Neural progenitor cell (in vitro differentiated cells): ENCODE measurements around the gene EXD3. TPM values are rescaled to one million over a fixed set of nuclear protein-coding genes. Genes with fewer than 3 reads are reported as not detected.
A peak's percentile ranks its signal among the peaks of the same experiment; 100 is the strongest.

Experiments used
- DNase-seq: peaks from one replicate; pipeline ENCODE4 v3.0.0-alpha.2; 2016; ENCODE audit warnings: low spot score
- H2AFZ ChIP-seq: fragments of 200-600 bp; sonication (generic); replicated peaks from 2 replicates; pipeline ENCODE4 v1.6.1; 2016; ENCODE audit warnings: antibody characterized with exemption
- H3F3A ChIP-seq: fragments of 200-600 bp; sonication (generic); 2 replicates; pipeline ENCODE4 v1.6.1; 2016; ENCODE audit warnings: antibody characterized with exemption, low read depth
- H3K27ac ChIP-seq: fragments of 200-600 bp; sonication (generic); 2 replicates; pipeline ENCODE4 v1.5.1; 2016; ENCODE audit warnings: mild to moderate bottlenecking
- H3K27me3 ChIP-seq: fragments of 200-600 bp; sonication (generic); 2 replicates; pipeline ENCODE4 v1.6.1; 2016; ENCODE audit warnings: mild to moderate bottlenecking, moderate library complexity
- H3K36me3 ChIP-seq: fragments of 200-600 bp; sonication (generic); 2 replicates; pipeline ENCODE4 v1.5.1; 2016
- H3K4me1 ChIP-seq: fragments of 200-600 bp; sonication (generic); 2 replicates; pipeline ENCODE4 v1.6.1; 2016; ENCODE audit warnings: mixed run types
- H3K4me2 ChIP-seq: fragments of 200-600 bp; sonication (generic); 2 replicates; pipeline ENCODE4 v1.6.1; 2016
- H3K4me3 ChIP-seq: fragments of 200-600 bp; sonication (generic); 2 replicates; pipeline ENCODE4 v1.5.1; 2016
- H3K79me2 ChIP-seq: fragments of 200-600 bp; sonication (generic); 2 replicates; pipeline ENCODE4 v1.6.1; 2016; ENCODE audit warnings: low read depth
- H3K9ac ChIP-seq: fragments of 200-600 bp; sonication (generic); 2 replicates; pipeline ENCODE4 v1.6.1; 2016
- H3K9me3 ChIP-seq: fragments of 200-600 bp; sonication (generic); 2 replicates; pipeline ENCODE4 v1.5.1; 2016; ENCODE audit warnings: low read depth
- H4K20me1 ChIP-seq: fragments of 200-600 bp; sonication (generic); 2 replicates; pipeline ENCODE4 v1.6.1; 2016; ENCODE audit warnings: low read depth
- H3K27ac Mint-ChIP-seq: 3 replicates; pipeline ENCODE4 v1.8.0; 2021; ENCODE audit warnings: mixed read lengths
- H3K27me3 Mint-ChIP-seq: 2 replicates; pipeline ENCODE4 v1.8.0; 2022; ENCODE audit warnings: low read depth, mild to moderate bottlenecking, inconsistent platforms, moderate library complexity, mixed read lengths; ENCODE audit not compliant: insufficient read depth
- H3K36me3 Mint-ChIP-seq: 3 replicates; pipeline ENCODE4 v1.8.0; 2021; ENCODE audit warnings: mixed read lengths
- H3K4me1 Mint-ChIP-seq: 3 replicates; pipeline ENCODE4 v1.8.0; 2021; ENCODE audit warnings: mixed read lengths
- H3K4me3 Mint-ChIP-seq: 3 replicates; pipeline ENCODE4 v1.8.0; 2021; ENCODE audit warnings: mild to moderate bottlenecking, moderate library complexity, mixed read lengths
- H3K9me3 Mint-ChIP-seq: 3 replicates; pipeline ENCODE4 v1.8.0; 2020; ENCODE audit warnings: mixed read lengths
- CTCF ChIP-seq: fragments of 200-600 bp; sonication (generic); IDR thresholded peaks from 2 replicates; pipeline ENCODE4 v1.5.1; 2017; ENCODE audit warnings: antibody characterized with exemption, mild to moderate bottlenecking
- EZH2 ChIP-seq: fragments of 200-600 bp; sonication (generic); IDR thresholded peaks from 2 replicates; pipeline ENCODE4 v1.6.1; 2017; ENCODE audit warnings: antibody characterized with exemption, mild to moderate bottlenecking, moderate library complexity
- EZH2phosphoT487 ChIP-seq: fragments of 200-600 bp; sonication (generic); IDR thresholded peaks from 2 replicates; pipeline ENCODE4 v1.6.1; 2017; ENCODE audit warnings: antibody characterized with exemption
- total RNA-seq: library from RNA; depleted of rRNA; stranded (reverse); fragments of >200 nt; gene quantifications from 2 replicates; pipeline ENCODE4 v1.2.3, GENCODE V29; 2015; ENCODE audit warnings: low replicate concordance

Gene EXD3
- total RNA-seq, 1 donor from 2014 or later = 4.7 TPM

DNA sequence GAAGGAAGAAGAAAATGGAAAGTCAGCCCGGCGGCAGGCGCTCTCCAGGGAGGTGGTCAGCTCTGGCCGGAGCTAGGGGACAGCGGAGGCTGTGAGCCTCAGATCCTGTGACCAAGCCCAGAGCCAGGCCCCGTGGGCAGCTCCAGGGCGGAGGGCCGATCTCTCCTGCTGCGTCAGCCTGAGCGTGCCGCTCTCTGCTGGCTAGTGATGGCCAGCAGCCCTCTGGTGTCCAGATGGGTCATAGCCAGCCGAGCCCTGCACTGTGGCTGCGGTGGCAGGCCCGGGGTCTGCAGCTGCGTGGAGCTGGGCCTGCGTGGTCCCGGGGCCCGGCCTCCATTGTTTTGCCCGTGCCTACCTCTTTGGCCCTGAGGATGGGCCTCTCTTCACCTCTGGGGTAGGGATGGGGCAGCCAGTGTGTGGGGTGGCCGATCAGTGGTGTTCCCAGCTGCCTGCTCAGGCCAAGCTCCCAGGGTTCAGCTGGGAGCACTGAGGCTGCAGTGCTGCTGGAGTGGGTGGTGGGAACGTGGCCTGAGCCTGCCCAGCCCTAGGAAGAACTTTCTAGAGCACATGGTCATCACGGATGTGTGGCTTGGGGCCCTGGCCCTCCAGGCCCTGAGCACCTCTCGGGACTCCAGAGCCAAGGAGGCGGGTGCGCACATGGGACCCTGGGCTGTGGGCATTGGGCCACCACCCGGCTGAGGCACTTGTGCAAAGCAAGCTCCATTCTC lies 103.8 kb downstream of the EXD3 start:
- Histone ChIP-seq H3K27me3 (no peaks in the 10 kb centered on the region), H4K20me1 (no peaks in the 10 kb centered on the region), H3K4me1 (peaks cover 30% of the 10 kb centered on the region), H3K36me3 (no peaks in the 10 kb centered on the region), H3K9me3 (no peaks in the 10 kb centered on the region), H2AFZ (no peak overlapping the region), H3K4me2 (no peak overlapping the region), H3K79me2 (no peaks in the 10 kb centered on the region), H3F3A (peaks cover 24% of the 10 kb centered on the region), H3K9ac (no peak overlapping the region), H3K27ac (no peak overlapping the region), H3K4me3 (no peak overlapping the region)
- TF ChIP-seq CTCF (peak; percentile 52), EZH2phosphoT487 (no peak)
- peaks cover 3% of the 10 kb centered on the region for H3K27me3 Mint-ChIP-seq
- H3K4me3 Mint-ChIP-seq = no peak overlapping the region
- H3K4me1 Mint-ChIP-seq = peaks cover 20% of the 10 kb centered on the region
- peak overlapping the region; percentile 63 for H3K27ac Mint-ChIP-seq
- H3K9me3 Mint-ChIP-seq = peaks cover 4% of the 10 kb centered on the region
- peaks cover 2% of the 10 kb centered on the region for H3K36me3 Mint-ChIP-seq
- DNase-seq = peak; percentile 80

DNA sequence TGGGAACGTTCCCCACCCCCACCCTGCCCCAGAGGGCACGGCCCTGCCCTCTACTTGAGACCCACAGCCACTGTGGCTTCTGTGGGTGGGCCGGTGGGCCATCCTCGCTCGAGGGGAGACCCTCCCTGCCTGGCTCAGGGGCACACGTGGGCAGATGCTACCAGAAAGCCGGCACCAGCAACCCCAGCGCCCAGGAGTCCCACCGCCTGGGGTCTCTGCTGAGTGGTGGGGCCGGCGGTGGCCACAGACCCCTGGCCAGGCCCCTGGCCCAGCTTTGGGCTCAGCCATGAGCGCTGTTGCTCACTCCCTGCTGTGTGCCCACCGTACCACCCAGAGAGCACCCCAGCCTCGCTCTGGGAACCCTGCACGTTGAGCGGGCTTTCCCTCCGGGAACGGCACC lies 104.4 kb downstream of the EXD3 start:
- no peaks in the 10 kb centered on the region for H4K20me1 ChIP-seq
- no peak for DNase-seq
- no peaks in the 10 kb centered on the region for H3K27me3 ChIP-seq
- H3K4me1 ChIP-seq = peaks cover 36% of the 10 kb centered on the region
- peaks cover 3% of the 10 kb centered on the region for H3K27me3 Mint-ChIP-seq
- H3K27ac ChIP-seq = no peak overlapping the region
- H2AFZ ChIP-seq = no peak overlapping the region
- H3K4me3 ChIP-seq = no peak overlapping the region
- no peak overlapping the region for H3K9ac ChIP-seq
- no peak overlapping the region for H3K4me2 ChIP-seq
- TF ChIP-seq EZH2phosphoT487 (no peak), EZH2 (no peak), CTCF (no peak)
- peak overlapping the region; percentile 63 for H3K27ac Mint-ChIP-seq
- H3F3A ChIP-seq = peaks cover 30% of the 10 kb centered on the region
- peaks cover 2% of the 10 kb centered on the region for H3K36me3 Mint-ChIP-seq
- no peak overlapping the region for H3K4me3 Mint-ChIP-seq
- H3K36me3 ChIP-seq = no peaks in the 10 kb centered on the region
- H3K79me2 ChIP-seq = no peaks in the 10 kb centered on the region
- H3K9me3 Mint-ChIP-seq = peaks cover 3% of the 10 kb centered on the region
- H3K9me3 ChIP-seq = no peaks in the 10 kb centered on the region
- peaks cover 26% of the 10 kb centered on the region for H3K4me1 Mint-ChIP-seq

DNA sequence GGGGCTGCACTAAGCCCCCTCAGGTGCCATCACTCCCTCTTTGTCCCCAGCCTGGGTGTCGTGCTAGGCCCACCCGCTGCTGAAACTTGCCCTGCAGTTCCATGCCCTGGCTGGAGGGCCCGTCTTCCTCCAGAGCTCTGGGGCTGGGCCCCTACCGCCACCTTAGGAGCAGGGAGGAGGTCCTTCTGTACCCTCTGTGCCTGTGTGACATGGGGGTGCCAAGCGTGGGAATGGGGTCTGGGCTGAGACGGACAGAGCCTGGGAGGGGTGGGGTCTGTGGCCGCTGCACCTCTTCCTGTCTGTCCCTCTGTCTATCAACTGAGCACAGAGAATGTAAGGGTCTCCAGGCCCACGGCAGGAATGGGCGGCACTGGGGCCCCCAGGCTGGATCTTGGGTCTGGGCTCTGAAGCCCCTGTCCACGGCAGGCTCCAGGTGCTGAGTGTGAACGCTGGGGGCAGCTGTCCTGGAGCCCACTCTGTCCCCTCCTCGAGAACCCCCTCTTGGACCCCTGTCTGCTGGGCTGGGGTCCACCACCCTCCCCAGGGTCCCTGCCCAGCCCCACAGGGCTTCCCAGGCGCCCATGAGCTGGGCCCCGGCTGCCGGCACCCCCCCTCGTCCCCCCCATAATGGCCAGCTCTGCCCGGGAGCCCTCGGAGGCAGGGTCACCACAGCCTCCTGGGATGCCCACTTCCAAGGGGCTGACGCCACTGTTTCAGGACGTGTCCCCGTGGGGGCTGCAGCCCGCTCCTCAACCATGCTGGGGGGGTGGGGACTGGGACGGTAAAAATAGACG lies 105.0 kb downstream of the EXD3 start:
- Histone ChIP-seq H3K4me3 (no peak overlapping the region), H2AFZ (no peak overlapping the region), H3F3A (peaks cover 30% of the 10 kb centered on the region), H4K20me1 (no peaks in the 10 kb centered on the region), H3K4me1 (peaks cover 38% of the 10 kb centered on the region), H3K4me2 (no peak overlapping the region), H3K9me3 (no peaks in the 10 kb centered on the region), H3K27ac (no peak overlapping the region), H3K9ac (no peak overlapping the region), H3K27me3 (no peaks in the 10 kb centered on the region), H3K36me3 (no peaks in the 10 kb centered on the region), H3K79me2 (no peaks in the 10 kb centered on the region)
- DNase-seq = no peak
- H3K27ac Mint-ChIP-seq = no peak overlapping the region
- no peak for TF ChIP-seq EZH2phosphoT487
- no peak for TF ChIP-seq EZH2
- no peak for TF ChIP-seq CTCF
- H3K4me1 Mint-ChIP-seq = peaks cover 27% of the 10 kb centered on the region
- peaks cover 3% of the 10 kb centered on the region for H3K9me3 Mint-ChIP-seq
- H3K36me3 Mint-ChIP-seq = peaks cover 2% of the 10 kb centered on the region
- no peak overlapping the region for H3K4me3 Mint-ChIP-seq
- peaks cover 3% of the 10 kb centered on the region for H3K27me3 Mint-ChIP-seq
